ENCODE results near the gene STK17A.
"Not testable (repeated sequence)": the region's sequence is repeated elsewhere in the genome, so short reads cannot be mapped to it uniquely, and the experiment has no call there.

Gene STK17A

DNA sequence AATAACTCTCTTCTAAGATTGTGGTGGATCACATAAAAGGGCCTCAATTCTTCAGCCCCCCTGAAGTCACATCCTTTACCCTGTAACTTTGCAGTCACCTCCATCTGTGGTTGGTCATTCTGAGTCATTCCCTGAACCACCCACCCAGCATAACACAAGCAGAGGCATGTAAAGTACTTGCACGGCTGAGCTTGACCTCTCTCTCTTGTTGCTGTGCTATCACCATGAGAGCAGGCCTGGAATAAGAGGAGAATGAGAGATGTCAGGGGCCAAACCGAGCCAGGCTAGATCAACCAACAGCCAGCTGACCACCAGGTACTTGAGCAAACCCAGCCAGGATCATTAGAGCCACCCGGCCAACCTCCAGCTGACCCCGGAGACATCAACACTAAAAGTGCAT is 13.5 kb upstream of the STK17A start:
- no peak for DNase-seq

DNA sequence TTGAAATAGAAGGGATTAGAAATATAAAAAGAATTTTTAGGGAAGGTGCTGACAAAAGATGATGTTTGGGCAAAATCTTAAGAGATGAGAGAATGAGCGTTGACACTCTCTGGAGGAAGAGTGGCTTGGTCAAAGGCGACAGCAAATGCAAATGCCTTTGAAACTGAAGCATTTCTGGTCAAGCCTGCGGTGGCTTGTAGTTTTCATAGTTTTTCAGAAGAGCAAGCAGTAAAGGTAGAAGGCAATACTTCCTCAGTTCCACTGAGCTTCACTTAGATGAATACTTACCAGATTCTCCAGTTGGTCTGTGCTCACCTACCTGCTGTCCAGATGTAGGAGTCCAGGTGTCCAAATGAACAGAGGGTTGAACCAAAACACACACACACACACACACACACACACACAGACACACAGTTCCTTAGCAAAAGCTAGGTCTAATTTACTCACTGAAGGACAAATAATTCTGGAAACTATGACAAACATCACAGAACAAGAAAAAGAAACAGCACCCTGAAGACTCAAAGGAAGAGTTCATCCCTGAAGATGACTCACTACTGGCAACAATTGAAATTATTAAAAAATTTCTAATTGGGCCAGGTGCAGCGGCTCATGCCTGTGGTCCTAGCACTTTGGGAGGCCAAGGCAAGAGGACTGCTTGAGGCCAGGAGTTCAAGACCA is 12.1 kb upstream of the STK17A start:
- DNase-seq = no peak

DNA sequence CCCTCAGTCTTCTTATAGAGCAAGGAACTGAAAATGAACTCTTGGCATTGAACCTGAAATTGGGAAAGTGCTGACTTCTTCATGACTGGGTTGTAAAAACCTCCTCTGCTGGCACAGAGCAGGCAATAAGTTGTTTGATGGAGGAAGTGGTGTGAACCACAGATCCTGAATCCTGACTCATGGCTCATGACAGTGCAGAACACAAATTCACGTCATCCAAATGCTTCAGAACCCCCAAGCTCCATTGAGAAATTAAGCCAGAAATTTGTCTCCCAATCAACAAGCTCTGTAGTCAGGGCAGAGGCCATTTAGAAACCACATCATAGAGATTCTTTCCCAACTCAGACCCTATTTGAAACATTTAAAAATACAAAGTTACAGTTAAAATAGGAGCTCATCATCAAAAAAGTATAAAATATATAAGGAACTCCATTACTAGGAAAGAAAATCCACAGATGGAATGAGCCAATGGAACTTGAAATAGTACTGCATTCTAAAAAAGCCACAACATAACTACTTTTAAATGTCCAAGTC is 10.3 kb upstream of the STK17A start:
- peak in 1 of 2 donors; percentile 21 for DNase-seq

DNA sequence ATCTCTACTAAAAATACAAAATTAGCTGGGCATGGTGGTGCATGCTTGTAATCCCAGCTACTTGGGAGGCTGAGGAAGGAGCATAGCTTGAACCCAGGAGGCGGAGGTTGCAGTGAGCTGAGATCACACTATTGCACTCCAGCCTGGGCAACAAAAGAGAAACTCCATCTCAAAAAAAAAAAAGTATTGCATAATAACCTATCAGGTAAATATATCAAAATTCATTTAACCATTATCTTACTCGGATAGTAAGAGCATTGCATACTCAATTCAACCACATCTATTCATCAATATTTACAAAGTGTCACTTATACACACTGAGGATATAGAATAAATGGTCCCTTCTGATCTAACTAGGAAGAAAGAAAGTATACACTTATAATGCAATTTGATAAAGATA is 9.1 kb upstream of the STK17A start:
- DNase-seq = not testable (repeated sequence)

DNA sequence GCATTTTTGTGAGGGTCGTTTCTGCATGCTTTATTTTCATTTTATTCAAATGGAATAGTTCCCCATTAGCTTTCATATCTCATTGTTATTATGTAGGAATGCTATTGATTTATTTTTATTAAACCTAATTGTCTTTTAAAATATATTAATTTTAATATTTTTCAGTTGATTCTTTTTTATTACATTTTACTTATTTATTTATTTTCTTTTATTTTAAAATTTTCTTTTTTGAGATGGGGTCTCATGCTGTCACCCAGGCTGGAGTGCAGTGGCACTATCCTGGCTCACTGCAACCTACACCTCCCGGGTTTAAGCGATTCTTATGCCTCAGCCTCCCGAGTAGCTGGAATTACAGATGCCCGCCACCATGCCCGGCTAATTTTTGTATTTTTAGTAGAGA is 7.4 kb upstream of the STK17A start:
- DNase-seq = no peak

DNA sequence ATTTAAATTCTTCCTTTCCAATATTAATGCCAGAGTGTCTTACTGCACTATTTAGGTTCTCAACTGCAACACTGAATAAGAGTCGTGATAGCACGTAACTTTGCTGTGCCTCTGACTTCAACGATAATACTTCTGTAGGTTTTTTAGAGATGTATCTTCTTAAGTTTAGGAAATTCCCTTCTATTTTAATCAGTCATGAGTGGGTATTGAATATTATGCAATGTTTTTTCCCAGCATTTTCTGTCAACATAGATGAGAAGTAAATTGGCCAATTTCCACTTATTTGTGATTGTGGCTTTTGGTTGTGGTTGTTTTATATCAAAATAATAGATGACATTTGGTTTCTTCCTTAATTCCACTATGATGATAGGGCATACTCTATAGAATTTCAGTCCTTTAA is 6.7 kb upstream of the STK17A start:
- DNase-seq = no peak

DNA sequence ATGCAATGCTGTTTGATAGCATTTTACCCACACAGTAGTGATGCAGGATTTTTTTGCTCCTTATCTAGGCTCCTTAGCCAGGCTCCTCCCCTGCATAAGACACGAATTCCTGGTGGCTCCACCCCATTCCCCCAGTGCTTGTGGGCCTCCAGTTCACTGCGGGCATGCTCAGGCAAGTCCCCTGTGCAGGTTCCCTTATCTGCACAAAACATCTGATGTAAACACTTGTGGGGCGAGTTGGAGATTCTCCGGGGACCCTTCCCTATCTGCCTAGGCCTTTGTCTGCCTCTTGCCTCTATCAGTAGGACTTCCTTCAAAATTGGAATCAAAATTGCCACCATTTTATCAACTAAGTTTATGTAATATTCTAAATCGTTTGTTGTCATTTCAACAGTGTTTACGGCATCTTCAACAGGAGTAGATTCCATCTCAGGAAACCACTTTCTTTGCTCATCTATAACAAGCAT is 5.4 kb upstream of the STK17A start:
- DNase-seq = no peak

DNA sequence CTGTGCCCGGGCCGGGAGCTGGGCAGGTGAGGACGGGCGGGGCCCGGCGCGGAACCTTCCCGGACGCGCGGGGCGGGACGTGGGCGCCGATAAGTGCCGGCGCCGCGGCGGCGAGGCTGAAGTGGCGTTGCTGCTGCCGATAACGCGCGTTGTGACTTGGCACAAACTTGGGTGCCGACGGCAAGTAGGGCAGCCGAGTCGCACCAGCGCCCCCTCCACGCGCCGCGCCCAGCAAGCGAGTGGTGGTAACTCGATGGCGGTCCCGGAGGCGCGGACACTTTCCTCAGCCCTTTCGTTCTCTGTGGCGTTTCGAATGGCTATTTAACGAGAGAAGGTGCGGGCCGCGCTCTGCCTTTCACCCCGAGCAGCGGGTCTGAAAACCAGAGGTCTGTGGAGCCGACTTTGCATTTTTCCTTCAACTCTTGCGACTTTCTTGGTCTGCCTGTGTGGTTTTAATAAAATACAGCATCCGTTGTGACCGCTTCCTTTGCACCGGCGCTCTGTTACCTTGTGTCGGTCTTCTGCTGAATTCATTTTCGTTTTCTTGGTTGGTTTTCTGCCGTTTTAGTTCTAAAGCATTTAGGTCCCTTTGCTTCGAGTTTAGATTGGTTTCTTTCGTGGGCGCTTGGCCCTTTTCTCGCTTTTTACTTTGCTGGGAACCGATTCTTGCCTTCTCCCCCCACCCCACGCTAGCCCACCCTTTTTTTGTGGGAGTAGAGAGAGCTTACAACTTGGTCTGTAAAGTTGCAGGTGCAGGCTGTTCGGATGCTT is 701 bp downstream of the STK17A start:
- DNase-seq = peak; percentile 60 to 69

DNA sequence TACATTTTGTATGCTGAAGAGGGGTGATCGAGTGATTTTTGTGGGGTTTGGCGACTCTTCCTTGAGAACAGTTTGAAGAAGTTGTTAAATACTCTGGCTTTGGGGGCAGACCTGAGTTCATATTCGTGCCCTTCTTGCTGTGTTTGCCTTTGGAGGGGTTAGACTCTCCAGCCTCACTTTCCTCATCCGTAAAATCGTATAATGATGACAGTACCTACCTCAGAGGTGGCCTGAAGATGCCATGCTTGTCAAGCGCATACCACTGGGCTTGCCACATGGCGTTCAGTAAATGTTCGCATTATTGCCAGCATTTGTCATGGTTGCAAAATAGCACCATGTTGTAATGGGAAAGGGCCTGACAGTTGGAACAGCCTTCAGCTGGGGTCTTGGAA is 1.3 kb downstream of the STK17A start:
- peak; percentile 28 to 32 for DNase-seq

DNA sequence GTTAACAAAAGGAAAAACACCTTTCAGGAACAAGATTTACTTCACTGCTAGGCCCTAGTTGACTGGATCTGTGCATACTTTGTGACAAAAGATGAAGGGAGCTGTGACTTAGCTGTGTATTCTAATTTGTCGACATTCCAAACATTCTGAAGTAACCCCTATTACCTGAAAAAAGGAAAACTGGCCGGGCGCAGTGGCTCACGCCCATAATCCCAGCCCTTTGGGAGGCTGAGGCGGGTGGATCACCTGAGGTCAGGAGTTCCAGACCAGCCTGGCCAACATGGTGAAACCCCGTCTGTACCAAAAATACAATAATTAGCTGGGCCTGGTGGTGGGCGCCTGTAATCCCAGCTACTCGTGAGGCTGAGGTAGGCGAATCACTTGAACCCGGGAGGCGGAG is 1.8 kb downstream of the STK17A start:
- DNase-seq = not testable (repeated sequence)

DNA sequence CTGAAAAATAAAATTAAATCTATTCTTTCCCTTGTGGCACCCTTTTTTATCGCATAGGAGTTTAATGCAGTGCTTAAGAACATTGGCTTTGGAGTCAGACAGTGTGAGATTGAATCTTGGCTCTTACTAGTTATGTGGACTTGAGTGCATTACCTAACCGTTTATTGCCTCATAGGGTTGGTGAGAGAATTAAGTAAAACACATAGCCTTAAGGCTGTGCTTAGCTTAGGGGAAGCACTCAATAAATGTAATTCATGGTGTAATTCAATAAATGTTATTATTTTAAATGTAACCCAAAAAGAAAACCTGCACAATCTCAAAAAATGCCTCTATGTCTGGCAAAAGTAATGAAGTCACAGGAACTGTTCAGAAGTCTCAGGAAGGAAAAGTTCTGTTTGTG is 2.7 kb downstream of the STK17A start:
- no peak for DNase-seq

DNA sequence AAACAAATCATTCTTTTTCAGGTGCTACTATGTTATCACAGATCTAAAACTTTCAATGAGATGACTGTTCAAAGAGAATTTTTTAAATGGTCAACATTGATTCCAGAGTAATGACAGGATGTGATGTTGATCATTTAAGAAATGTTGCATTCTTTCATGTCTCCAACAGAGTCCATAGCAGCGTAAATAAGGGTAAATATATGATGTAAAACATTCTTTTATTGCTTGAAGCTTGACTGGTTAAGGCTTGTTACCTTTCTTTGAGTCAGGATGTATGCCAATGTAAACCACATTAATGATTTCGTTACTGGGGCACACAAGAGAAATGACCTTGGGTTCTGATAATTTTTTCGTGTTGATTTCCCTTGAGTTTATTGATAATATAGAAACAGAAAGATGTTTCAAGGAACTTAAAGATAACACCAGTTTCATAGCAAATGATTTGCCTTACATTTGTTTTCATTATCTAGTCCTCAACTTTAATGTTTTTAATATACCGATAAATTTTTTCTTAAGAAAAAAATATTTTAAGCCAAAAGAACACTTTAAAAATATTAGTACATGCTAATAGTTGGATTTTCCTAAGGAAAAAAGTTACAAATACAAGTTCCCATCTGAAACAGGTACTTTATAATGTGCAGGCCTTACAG is 3.5 kb downstream of the STK17A start:
- no peak for DNase-seq

DNA sequence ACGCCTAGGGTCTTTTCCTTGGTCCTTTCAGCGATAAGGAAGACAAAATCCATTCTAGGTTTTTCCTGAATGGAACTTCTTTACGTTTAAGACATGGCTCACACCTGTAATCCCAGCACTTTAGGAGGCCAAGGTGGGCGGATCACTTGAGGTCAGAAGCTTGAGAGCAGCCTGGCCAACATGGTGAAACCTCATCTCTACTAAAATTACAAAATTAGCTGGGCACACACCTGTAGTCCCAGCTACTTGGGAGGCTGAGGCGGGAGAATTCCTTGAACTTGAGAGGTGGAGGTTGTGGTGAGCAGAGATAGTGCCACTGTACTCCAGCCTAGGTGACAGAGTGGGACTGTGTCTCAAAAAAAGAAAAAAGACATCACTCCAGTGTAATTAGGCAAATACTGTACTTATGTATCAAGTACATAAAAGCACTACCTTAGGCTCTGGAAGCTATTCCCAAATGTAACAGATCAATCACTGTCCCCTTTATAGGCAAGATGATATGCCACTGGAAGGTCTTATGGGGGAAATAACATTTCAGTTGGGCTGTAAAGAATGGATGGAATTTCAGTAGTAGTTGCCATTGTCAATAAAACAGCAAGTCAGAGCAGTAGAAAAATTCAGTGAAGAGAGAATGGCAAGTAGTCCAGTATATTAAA is 5.7 kb downstream of the STK17A start:
- DNase-seq = no peak

DNA sequence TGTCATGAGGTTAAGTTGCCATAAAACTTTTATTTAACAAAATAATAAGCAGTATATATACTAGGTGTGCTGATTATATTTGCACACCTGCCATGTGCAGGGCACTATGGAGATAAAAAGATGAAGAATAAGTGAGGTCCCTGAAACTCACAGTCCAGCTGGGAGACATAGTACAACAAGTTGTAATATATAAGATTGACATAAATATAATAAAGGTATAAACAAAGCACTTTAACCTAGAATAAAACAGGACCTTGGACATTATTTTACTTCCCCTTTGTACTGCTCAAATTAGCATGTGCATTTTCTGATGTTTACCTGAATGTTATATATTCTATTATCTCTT is 6.2 kb downstream of the STK17A start:
- DNase-seq = no peak

DNA sequence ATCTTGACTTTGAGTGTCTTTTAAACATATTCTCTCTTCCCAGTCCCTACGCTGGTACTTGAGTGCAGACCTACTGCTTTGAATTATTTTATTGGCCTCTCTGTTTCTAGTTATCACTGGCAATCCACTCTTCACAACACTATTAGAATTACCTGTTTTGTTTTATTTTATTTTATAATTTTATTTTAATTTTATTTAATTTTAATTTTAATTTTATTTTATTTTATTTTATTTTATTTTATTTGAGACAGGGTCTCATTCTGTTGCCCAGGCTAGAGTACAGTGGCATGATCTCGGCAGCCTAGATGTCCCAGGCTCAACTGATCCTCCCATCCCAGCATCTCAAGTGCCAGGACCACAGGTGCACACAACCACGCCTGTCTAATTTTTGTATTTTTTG is 6.8 kb downstream of the STK17A start:
- DNase-seq = no peak

DNA sequence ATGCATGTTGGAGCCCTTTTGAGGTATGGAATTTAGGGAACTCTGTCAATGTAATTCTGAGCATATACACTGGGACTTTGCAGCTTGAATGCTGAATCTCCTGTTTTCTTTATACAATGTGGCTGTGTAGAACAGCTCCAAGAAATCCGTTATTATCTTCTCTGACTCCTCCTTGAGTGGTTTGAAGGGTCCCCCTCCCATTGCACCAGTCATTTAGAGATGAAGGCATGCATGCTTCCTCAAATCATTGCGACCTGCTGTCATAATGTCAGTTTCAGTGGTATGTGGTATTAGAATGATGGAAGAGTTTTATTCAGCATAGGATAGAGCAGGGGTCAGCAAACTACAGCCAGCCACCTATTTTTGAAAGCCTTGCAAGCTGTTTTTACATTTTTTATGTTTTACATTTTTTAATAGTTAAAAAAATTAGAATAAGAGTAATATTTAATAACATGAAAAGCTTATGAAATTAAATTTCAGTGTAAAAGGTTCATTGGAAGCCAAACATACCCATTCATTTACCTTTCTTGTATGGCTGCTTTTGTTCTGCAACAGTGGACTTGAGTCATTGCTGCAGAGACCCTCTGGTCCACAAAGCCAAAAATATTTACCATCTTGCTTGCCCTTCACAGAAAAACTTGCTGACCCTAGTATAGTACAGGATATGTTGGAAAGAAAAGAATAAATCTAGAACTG is 8.1 kb downstream of the STK17A start:
- DNase-seq = no peak

DNA sequence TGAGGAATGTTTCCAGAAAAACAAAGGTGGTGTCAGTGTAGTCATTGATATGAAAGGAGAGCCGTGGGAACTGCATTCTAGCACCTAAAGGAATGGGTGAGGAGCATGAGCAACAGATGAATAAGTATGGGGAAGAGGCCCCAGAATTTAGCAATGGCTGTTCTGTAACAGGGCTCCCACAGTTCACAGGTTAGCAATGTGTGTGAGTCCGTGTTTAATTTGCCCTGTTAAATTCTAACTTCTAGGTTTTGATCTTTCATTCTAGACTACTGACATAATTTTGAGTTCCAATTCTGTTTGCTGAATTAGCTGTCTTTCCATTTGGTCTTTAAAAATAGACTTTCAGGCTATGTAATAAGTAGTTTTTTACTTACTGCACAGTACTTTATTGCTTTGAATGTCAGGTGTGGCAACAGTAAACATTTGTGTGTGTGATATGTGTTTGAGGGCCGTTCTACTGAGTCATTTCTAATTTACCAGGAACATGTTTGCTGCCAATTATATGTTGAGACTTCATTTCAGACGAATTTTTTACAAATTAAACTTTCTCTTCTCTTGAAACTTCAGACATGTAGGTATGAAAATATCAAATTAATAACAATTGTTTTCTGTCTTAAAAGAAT is 8.8 kb downstream of the STK17A start:
- no peak for DNase-seq

DNA sequence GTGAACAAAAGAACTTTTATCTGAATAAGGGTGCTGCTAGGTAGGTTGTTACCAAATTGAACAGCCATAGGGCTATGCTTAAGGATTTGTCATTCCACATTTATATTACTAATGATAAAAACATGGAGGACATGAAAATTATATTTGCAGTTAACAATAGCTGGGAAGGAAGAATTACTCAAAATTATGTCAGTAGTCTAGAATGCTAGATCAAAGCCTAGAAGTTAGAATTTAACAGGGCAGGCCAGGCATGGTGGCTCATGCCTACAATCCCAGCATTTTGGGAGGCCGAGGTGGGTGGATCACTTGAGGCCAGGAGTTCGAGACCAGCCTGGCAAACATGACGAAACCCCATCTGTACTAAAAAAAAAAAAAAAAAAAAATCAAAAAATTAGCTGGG is 9.4 kb downstream of the STK17A start:
- DNase-seq = no peak

DNA sequence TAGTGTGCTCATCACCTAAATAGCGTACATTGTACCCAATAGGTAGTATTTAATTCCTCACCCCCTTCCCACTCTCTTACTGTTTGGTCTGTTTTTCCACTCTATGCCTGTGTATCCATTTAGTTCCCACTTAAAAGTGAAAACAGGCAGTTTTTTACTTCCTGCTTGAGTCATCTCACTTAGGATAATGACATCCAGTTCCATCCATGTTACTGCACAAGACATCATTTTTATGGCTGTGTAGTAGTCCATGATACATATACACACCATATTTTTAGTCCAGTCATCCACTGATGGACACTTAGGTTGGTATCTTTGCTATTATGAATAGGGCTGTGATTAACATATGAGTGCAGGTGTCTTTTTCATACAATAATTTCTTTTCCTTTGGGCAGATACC is 10.1 kb downstream of the STK17A start:
- DNase-seq = no peak

DNA sequence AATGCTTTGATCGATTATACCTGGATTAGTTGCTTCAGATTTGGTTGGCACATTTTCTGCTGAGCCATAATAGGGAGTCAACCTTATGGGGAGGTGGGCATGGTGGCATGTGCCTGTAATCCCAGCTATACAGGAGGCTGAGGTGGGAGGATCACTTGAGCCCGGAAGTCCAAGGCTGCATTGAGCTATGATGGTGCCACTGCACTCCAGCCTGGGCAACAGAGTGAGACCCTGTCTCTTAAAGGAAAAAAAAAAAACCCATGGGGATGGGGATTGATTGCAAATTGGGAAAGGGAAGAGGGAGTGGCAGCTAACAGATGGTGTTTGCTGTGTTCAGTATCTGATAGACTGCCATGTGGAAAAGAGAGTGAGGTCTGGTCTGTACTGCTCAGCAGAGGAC is 11.1 kb downstream of the STK17A start:
- DNase-seq = no peak

DNA sequence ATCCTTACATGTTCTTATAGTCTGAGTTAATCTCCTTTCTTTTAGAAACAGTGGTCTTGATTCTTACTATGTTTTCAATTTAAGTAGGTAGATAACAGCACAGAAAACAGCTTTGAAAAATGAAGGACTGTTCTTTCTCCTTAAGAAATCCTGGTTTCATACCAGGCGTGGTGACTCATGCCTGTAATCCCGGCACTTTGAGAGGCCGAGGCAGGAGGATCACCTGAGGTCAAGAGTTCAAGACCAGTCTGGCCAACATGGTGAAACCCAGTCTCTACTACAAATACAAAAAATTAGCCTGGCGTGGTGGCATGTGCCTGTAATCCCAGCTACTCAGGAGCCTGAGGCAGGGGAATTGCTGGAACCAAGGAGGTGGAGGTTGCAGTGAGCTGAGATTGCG is 13.5 kb downstream of the STK17A start:
- not testable (repeated sequence) for DNase-seq

DNA sequence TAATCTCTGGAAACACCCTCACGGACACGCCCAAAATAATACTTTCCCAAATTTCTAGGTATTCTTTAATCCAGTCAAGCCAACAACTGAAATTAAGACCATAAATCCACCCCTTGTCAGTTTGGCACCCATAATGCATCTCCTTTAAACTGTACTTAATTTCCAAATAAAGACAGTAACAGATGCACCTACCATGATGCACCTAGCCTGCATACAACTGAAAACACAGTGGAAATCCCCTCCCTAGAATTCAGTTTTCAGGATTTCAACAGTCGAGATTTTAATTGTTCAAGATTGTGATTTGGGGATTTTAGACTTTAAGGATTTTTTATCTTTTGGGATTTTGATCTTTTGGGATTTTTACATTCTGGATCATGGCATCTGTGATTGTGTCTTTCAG is 17.1 kb downstream of the STK17A start:
- no peak for DNase-seq

Measured in activated CD4-positive, alpha-beta T cell treated with anti-CD3 and anti-CD28 coated beads for 4 hours (primary cell).